GM19238 (cell line): ENCODE data around the gene GSG1L2.

Experiments used
- DNase-seq: peaks from one replicate; pipeline ENCODE4 v3.0.0; 2011; ENCODE audit warnings: low spot score; ENCODE audit not compliant: insufficient read length

Gene GSG1L2

GRCh38 chr17:9821921-9822320 is at the start of gene GSG1L2:
GSG1L2 (minus strand) TSS chr17:9822079; CDS start chr17:9822071, 8 bp downstream.
- DNase-seq = no peak

GRCh38 chr17:9868552-9868951 is 46.7 kb upstream of the GSG1L2 start:
- no peak for DNase-seq

- DNase-seq = no peak
Measured at GRCh38 chr17:9865586-9865985, 43.7 kb upstream of the GSG1L2 start.

- DNase-seq = no peak
Measured at GRCh38 chr17:9862949-9863348, 41.1 kb upstream of the GSG1L2 start.

- DNase-seq = no peak
Measured at GRCh38 chr17:9862220-9862619, 40.3 kb upstream of the GSG1L2 start.

- no peak for DNase-seq
Measured at GRCh38 chr17:9860851-9861250, 39.0 kb upstream of the GSG1L2 start.

- DNase-seq = no peak
Measured at GRCh38 chr17:9859781-9860180, 37.9 kb upstream of the GSG1L2 start.

GRCh38 chr17:9855036-9855435 is 33.2 kb upstream of the GSG1L2 start:
- no peak for DNase-seq

- DNase-seq = no peak
Measured at GRCh38 chr17:9854255-9854654, 32.4 kb upstream of the GSG1L2 start.

GRCh38 chr17:9850151-9850550 is 28.3 kb upstream of the GSG1L2 start:
- DNase-seq = no peak

- DNase-seq = no peak
Measured at GRCh38 chr17:9845306-9845705, 23.4 kb upstream of the GSG1L2 start.

- no peak for DNase-seq
Measured at GRCh38 chr17:9844153-9844552, 22.3 kb upstream of the GSG1L2 start.

GRCh38 chr17:9843152-9844010 is 21.5 kb upstream of the GSG1L2 start:
- DNase-seq = no peak

GRCh38 chr17:9842057-9842758 is 20.3 kb upstream of the GSG1L2 start:
- no peak for DNase-seq

GRCh38 chr17:9839433-9839832 is 17.6 kb upstream of the GSG1L2 start:
- no peak for DNase-seq

- no peak for DNase-seq
Measured at GRCh38 chr17:9837551-9838471, 15.9 kb upstream of the GSG1L2 start.

GRCh38 chr17:9833922-9834321 is 12.0 kb upstream of the GSG1L2 start:
- no peak for DNase-seq

GRCh38 chr17:9830711-9831110 is 8.8 kb upstream of the GSG1L2 start:
- no peak for DNase-seq

GRCh38 chr17:9829343-9829742 is 7.5 kb upstream of the GSG1L2 start:
- no peak for DNase-seq

GRCh38 chr17:9828296-9829295 is 6.7 kb upstream of the GSG1L2 start:
- DNase-seq = no peak
